Thyroid gland (tissue), 4 donors: ENCODE measurements around the gene MORN1.

ENCODE experiments used
- POLR2A ChIP-seq, 2 donors: fragments of 450-650 bp; IDR thresholded peaks; one replicate each; pipeline ENCODE4 v1.6.1; 2017; ENCODE audit warnings: antibody characterized with exemption in 2 of 2, mild to moderate bottlenecking in 2 of 2, moderate library complexity in 1 of 2
- TF ChIP-seq, protein P1 (sequence below), 6 experiments: fragments of 200-600 bp in 3 of 6; fragments of 450-650 bp in 3 of 6; sonication (generic) in 3 of 6; IDR thresholded peaks; one replicate each; pipeline ENCODE4 v1.5.1; 2016 to 2019; ENCODE audit warnings: antibody characterized with exemption in 6 of 6, mild to moderate bottlenecking in 2 of 6, inconsistent platforms in 1 of 6, moderate library complexity in 1 of 6

GRCh38 chr1:2288816-2289536, 102.4 kb downstream of the MORN1 start:
- no peak for TF ChIP-seq POLR2A (IDR thresholded peaks at IDR 0.05)
- TF ChIP-seq, protein P1, sequence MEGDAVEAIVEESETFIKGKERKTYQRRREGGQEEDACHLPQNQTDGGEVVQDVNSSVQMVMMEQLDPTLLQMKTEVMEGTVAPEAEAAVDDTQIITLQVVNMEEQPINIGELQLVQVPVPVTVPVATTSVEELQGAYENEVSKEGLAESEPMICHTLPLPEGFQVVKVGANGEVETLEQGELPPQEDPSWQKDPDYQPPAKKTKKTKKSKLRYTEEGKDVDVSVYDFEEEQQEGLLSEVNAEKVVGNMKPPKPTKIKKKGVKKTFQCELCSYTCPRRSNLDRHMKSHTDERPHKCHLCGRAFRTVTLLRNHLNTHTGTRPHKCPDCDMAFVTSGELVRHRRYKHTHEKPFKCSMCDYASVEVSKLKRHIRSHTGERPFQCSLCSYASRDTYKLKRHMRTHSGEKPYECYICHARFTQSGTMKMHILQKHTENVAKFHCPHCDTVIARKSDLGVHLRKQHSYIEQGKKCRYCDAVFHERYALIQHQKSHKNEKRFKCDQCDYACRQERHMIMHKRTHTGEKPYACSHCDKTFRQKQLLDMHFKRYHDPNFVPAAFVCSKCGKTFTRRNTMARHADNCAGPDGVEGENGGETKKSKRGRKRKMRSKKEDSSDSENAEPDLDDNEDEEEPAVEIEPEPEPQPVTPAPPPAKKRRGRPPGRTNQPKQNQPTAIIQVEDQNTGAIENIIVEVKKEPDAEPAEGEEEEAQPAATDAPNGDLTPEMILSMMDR (IDR thresholded peaks at IDR 0.05) = no peak
